ENCODE measurements around the gene SELENOP.

SELENOP gene

GRCh38 chr5:42787845-42788244, 23.8 kb downstream of the SELENOP start:
- DNase-seq: no peak

- DNase-seq: no peak
Observed at GRCh38 chr5:42787073-42787472, 24.6 kb downstream of the SELENOP start.

GRCh38 chr5:42785756-42786155, 25.9 kb downstream of the SELENOP start:
- no peak for DNase-seq

GRCh38 chr5:42784132-42784531, 27.6 kb downstream of the SELENOP start:
- no peak for DNase-seq

DNA sequence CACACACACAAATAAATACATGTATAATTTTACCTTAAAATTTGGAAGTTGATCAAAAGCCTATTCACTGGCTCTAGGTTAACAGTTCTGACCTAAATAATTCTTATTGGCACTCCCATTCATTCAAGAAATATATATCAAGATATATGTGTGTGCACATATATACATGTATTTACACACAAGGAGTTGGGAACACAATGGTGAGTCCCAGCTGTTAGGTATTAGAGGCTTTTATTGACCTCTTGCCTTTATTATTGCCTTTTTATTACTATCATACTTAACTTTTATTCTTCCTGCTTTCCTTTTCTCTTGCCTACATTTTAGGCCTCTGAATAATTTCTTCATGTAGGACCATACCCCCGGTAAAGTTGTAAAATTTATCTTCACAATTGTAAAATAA, 30.1 kb downstream of the SELENOP start:
- no peak for DNase-seq

DNA sequence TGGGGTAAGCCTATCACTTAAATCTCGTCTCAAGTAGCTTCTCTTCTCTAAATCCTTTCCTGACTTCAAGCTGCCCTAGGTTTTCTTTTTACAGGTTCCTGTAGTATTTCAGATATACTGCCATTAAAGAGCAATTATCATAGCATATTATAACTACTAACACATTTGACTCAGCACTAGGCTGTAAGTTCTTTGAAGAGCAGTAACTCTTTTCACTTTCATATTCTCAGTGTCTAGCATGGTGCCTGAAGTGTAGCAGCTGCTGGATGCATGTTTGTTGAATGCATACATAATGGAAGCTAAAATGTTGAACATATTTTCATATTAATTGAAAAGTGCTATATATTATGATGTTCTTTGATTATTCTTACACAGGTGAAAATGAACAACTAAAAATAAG, 32.6 kb downstream of the SELENOP start:
- no peak for DNase-seq

DNA sequence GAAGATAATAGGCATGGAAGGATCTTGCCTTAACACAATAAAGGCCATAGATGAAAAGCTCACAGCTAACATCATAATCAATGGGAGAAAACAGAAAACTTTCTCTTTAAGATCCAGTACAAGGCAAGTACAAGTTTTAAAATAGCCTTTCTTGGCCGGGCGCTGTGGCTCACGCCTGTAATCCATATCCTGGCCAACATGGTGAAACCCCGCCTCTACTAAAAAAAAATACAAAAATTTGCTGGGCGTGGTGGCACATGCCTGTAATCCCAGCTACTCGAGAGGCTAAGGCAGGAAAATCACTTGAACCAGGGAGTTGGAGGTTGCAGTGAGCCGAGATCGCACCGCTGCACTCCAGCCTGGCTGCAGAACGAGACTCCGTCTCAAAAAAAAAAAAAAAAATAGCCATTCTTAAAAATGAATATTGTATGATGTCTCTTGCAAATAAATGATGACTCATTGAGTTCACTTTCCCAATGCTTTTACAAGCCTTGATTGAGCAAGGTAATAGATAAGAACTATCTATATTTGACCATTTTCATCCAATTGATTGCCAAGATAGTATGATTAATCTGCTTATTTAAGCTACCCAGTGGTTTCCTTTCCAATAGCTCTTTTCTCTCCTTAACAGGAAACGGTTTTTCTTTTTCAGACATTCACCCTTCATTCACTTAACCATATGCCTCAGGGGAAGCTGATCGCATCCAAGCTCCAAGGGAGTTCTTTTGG, 39.3 kb downstream of the SELENOP start:
- DNase-seq: no peak

- DNase-seq: no peak
Observed at GRCh38 chr5:42770003-42770402, 41.7 kb downstream of the SELENOP start.

GRCh38 chr5:42768106-42768504, 43.6 kb downstream of the SELENOP start:
- no peak for DNase-seq

- DNase-seq: peak; percentile 44
Observed at GRCh38 chr5:42767491-42768105, 44.1 kb downstream of the SELENOP start.

- DNase-seq: no peak
Observed at GRCh38 chr5:42761791-42762190, 49.9 kb downstream of the SELENOP start.

DNA sequence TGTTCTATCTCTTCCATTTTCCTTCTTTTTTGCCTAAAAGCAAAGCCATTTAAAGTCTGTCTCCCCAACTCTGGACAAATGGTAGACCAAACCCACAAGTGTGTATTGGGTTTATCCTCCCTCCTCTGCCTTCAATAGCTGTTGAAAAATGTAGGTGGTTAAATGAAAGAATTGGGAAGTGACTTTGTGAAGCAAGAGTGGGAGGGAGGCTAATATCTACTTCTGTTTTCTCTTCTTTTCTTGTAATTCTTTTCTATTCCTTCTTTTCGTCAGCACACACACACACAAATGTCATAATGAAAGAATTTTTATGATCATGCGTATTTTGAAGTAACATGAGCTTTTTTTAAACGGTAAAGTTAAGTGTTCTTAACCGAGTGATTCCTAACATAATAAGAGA, 51.3 kb downstream of the SELENOP start:
- DNase-seq: no peak

GRCh38 chr5:42759456-42759855, 52.2 kb downstream of the SELENOP start:
- no peak for DNase-seq

DNA sequence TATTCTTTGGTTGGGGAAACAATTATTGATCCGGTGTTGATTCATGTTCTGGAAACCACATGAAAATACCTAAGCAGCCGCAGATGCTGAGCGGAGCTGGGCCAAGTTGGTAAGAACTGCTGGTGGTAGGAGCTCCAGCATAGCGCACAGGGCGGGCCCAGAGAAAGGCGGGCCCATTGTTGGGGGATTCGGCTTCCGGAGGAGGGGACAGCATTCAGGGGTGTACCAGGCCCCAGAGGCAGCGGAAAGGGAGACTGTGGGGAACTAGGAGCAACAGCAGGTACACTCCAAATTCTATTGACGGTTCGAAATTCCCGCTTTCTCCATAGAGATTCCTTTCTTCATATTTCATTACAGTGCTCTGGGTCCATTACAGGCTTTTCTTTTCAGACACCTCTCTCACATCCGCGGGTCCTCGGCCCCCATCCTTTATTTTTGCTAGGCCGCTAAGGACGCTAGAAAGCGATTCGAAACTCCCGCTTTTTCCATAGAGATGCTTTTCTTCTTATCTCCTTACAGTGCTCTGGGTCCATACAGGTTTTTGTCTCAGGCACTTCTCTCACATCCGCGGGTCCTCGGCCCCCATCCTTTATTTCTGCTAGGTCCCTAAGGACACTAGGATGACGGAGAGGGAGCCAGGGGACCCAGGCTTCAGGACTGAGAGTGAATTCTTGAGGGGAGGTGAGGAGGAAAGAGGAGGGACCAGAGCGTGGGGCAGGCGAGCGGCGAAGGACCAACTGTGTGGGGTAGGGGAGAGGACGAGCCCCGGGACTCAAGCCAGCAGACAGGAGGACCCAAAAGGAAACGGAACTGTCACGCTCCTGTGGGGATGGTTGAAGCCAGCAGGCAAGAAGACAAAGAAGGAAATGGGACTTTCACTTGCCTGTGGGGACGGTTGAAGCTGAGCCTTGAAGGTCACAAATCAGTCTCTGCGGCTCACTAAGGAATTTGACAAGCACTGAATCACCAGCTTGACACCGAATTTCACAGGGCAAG, 54.8 kb downstream of the SELENOP start, which contains the start of gene CCDC152:
Gene CCDC152, plus strand, starts transcription at position 213 of the 996 bp plus-strand sequence. CDS start 2,304 bp downstream, outside the sequence.
- DNase-seq: peak; percentile 54

GRCh38 chr5:42753099-42753498, 58.6 kb downstream of the SELENOP start:
- DNase-seq: no peak

DNA sequence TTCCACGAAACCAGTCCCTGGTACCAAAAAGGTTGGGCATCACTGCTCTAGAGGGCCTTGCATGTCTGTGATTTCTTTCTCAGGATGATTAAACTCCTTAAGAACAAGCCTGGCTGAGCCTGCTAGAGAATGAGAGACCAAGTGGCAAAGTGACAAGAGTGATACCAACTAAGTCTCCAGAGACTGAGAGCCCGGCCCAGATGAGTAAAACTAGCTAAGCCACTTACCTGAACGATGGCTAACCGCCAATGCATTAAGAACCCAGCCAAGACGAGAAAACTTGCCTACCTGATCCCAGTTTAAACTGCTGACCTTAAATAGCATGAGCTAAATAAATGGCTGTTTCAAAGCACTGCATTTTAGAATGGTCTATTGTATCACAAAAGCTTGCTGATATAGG, 60.6 kb downstream of the SELENOP start:
- DNase-seq: no peak

GRCh38 chr5:42750507-42750906, 61.2 kb downstream of the SELENOP start:
- no peak for DNase-seq

Data from CD4-positive, alpha-beta T cell treated with Interleukin-4 for 4 hours (primary cell).